Loucy (cell line): ENCODE data around the gene SP140.

Experiments used
- CTCF ChIP-seq: fragments of 200-600 bp; sonication (generic); conservative IDR thresholded peaks from 2 replicates; pipeline ENCODE4 v1.5.1; 2014; ENCODE audit warnings: mild to moderate bottlenecking, antibody characterized with exemption, low read length
- EZH2phosphoT487 ChIP-seq: fragments of 200-600 bp; IDR thresholded peaks from 2 replicates; pipeline ENCODE4 v1.6.1; 2018; ENCODE audit warnings: antibody characterized with exemption, mild to moderate bottlenecking, moderate library complexity, borderline replicate concordance

- no peak for TF ChIP-seq CTCF
- TF ChIP-seq EZH2phosphoT487: no peak
Measured at GRCh38 chr2:230221493-230221892, 4.0 kb upstream of the SP140 start.
